ENCODE measurements around the gene PRKCE.

The PRKCE gene

DNA sequence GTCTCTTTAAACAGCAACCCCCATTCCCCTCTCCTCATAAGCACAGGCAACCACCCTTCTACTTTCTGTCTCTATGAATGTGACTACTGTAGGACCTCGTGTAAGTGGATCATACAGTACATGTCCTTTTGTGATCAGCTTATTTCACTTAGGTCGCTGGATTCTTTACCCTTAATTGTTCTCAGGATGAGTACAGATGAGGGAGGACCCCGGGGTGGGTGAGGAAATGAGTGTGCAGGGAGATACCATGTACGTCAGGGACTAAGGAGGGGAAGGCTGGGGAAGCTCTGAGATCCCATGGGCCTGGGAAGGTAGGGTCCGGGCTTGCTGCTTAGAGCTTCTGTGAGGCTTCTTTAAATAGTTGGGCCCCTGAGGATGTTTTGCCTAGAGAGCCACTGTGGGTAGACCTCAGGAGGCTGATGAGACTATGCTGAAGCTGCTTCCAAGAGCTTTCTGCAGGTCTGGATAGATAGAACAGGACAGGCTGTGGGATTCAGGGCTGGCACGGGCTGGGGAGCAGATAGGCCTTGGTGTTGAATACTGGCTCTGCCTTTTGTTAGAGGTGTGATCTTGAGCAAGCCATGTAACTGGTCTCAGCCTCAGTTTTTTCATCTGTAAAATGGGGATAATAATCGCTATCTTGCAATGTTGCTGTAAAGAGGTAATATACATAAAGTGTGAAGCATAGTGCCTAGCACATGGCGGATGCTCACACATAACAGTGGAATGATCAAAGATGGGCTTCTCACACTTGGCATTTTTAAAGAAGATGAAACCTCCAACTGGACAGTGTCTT is 155.3 kb downstream of the PRKCE start:
- Histone ChIP-seq H3K4me3 (ENCODE audit: low read depth in 1 of 2, low read length in 2 of 2) (no peak overlapping the region), H3K4me1 (ENCODE audit: control insufficient read depth in 1 of 2, insufficient read depth in 2 of 2, low read length in 2 of 2) (no peaks in the 10 kb centered on the region), H3K27ac (ENCODE audit: low read length) (no peak overlapping the region)

GRCh38 chr2:45808294-45808800 is 156.9 kb downstream of the PRKCE start:
- no peaks in the 10 kb centered on the region for H3K27me3 ChIP-seq (ENCODE audit: low read depth, low read length)
- no peak overlapping the region for H3K27ac ChIP-seq (ENCODE audit: low read length)
- H3K4me1 ChIP-seq (ENCODE audit: control insufficient read depth in 1 of 2, insufficient read depth in 2 of 2, low read length in 2 of 2) = peaks cover 5 to 10% of the 10 kb centered on the region in 2 donors
- no peaks in the 10 kb centered on the region for H3K9me3 ChIP-seq (ENCODE audit: control insufficient read depth in 1 of 2, low read length in 2 of 2)
- no peak overlapping the region for H3K4me3 ChIP-seq (ENCODE audit: low read depth in 1 of 2, low read length in 2 of 2)
- H3K36me3 ChIP-seq (ENCODE audit: control insufficient read depth in 1 of 2, insufficient read depth in 2 of 2, low read length in 2 of 2) = no peaks in the 10 kb centered on the region

More for the DNA sequence above, 155.3 kb downstream of the PRKCE start:
- Histone ChIP-seq H3K9me3 (ENCODE audit: control insufficient read depth in 1 of 2, low read length in 2 of 2) (no peaks in the 10 kb centered on the region), H3K27me3 (ENCODE audit: low read depth, low read length) (no peaks in the 10 kb centered on the region), H3K36me3 (ENCODE audit: control insufficient read depth in 1 of 2, insufficient read depth in 2 of 2, low read length in 2 of 2) (no peaks in the 10 kb centered on the region)

DNA sequence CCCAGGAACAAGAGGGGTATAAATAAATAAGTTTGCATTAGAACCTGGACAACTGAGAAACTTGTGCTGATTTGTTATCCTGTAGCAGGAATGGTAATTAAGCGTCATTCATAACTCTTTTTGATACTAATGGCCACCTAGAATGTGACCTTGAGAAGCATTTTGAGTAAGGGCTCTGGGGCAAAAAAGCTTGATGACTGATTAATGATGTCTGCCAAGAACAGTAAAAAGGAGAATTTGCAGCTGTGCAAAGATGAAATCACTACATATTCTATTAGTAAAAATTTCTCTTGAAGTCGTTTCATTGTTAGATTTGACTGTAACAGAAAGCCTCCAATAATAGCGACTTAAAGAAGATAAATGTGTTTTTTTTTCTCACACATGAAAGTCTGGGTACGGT is 157.7 kb downstream of the PRKCE start:
- Histone ChIP-seq H3K4me1 (ENCODE audit: control insufficient read depth in 1 of 2, insufficient read depth in 2 of 2, low read length in 2 of 2) (peaks cover 14% of the 10 kb centered on the region in 2 donors), H3K9me3 (ENCODE audit: control insufficient read depth in 1 of 2, low read length in 2 of 2) (no peaks in the 10 kb centered on the region), H3K27me3 (ENCODE audit: low read depth, low read length) (no peaks in the 10 kb centered on the region), H3K4me3 (ENCODE audit: low read depth in 1 of 2, low read length in 2 of 2) (no peak overlapping the region), H3K36me3 (ENCODE audit: control insufficient read depth in 1 of 2, insufficient read depth in 2 of 2, low read length in 2 of 2) (no peaks in the 10 kb centered on the region), H3K27ac (ENCODE audit: low read length) (no peak overlapping the region)

GRCh38 chr2:45812011-45812500 is 160.6 kb downstream of the PRKCE start:
- Histone ChIP-seq H3K27me3 (ENCODE audit: low read depth, low read length) (no peaks in the 10 kb centered on the region), H3K27ac (ENCODE audit: low read length) (peak overlapping the region; percentile 73), H3K4me1 (ENCODE audit: control insufficient read depth in 1 of 2, insufficient read depth in 2 of 2, low read length in 2 of 2) (peaks cover 21 to 29% of the 10 kb centered on the region in 2 donors), H3K4me3 (ENCODE audit: low read depth in 1 of 2, low read length in 2 of 2) (no peak overlapping the region), H3K9me3 (ENCODE audit: control insufficient read depth in 1 of 2, low read length in 2 of 2) (no peaks in the 10 kb centered on the region), H3K36me3 (ENCODE audit: control insufficient read depth in 1 of 2, insufficient read depth in 2 of 2, low read length in 2 of 2) (no peaks in the 10 kb centered on the region)

DNA sequence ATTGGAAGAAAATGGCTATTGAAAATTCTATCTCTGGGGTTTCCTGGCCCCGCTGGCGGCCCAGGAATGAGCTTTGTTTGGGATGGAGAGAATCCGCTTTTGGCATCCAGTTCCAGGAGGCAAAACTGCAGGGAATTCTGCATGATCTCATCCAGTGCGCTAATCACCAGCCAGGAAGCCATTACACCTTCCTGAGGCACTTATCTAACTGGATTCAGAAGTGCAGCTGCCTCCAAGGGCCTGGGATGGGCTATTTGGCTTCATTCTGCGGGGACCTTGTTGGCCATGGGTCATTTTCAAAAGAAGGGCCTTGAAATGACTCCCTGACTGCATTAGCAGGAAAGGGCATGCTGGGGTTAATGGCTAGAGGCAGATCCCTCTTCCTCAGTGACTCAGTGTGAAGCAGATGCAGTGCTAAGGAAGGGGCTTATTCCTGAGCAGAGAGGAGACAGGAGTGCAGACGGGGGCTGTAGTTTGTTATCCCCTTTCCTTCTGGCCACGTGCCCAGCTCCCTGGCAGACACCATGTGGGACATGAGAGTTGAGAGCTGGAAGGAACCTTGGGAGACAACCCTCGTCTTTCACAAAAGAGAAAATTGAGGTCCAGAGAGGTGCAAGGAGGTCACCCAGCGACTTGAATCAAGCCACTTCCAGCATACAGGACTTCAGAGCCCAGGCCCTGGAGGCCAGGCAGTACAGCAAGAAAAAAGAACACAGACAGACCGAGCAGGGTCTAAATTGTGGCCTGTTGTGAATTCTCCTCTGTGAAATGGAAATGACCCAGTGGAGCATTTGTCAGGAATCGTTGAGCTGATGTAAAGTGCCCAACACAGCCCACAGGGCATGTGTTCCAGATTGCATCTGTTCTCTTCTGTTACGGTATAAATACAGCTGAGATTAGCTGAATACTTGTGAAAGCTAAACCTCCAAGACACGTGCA is 161.8 kb downstream of the PRKCE start:
- H3K27me3 ChIP-seq (ENCODE audit: low read depth, low read length) = no peaks in the 10 kb centered on the region
- no peaks in the 10 kb centered on the region for H3K36me3 ChIP-seq (ENCODE audit: control insufficient read depth in 1 of 2, insufficient read depth in 2 of 2, low read length in 2 of 2)
- H3K4me1 ChIP-seq (ENCODE audit: control insufficient read depth in 1 of 2, insufficient read depth in 2 of 2, low read length in 2 of 2) = peaks cover 21 to 33% of the 10 kb centered on the region in 2 donors
- H3K4me3 ChIP-seq (ENCODE audit: low read depth in 1 of 2, low read length in 2 of 2) = no peak overlapping the region
- no peaks in the 10 kb centered on the region for H3K9me3 ChIP-seq (ENCODE audit: control insufficient read depth in 1 of 2, low read length in 2 of 2)
- H3K27ac ChIP-seq (ENCODE audit: low read length) = peak overlapping the region; percentile 73

GRCh38 chr2:45814488-45814887 is 163.0 kb downstream of the PRKCE start:
- Histone ChIP-seq H3K4me1 (ENCODE audit: control insufficient read depth in 1 of 2, insufficient read depth in 2 of 2, low read length in 2 of 2) (peaks cover 21 to 33% of the 10 kb centered on the region in 2 donors), H3K36me3 (ENCODE audit: control insufficient read depth in 1 of 2, insufficient read depth in 2 of 2, low read length in 2 of 2) (no peaks in the 10 kb centered on the region), H3K27me3 (ENCODE audit: low read depth, low read length) (no peaks in the 10 kb centered on the region), H3K27ac (ENCODE audit: low read length) (peak overlapping the region; percentile 43), H3K9me3 (ENCODE audit: control insufficient read depth in 1 of 2, low read length in 2 of 2) (no peaks in the 10 kb centered on the region), H3K4me3 (ENCODE audit: low read depth in 1 of 2, low read length in 2 of 2) (no peak overlapping the region)

GRCh38 chr2:45814951-45815621 is 163.6 kb downstream of the PRKCE start:
- Histone ChIP-seq H3K27ac (ENCODE audit: low read length) (peak overlapping the region; percentile 39), H3K4me1 (ENCODE audit: control insufficient read depth in 1 of 2, insufficient read depth in 2 of 2, low read length in 2 of 2) (peaks cover 21 to 33% of the 10 kb centered on the region in 2 donors), H3K27me3 (ENCODE audit: low read depth, low read length) (no peaks in the 10 kb centered on the region), H3K4me3 (ENCODE audit: low read depth in 1 of 2, low read length in 2 of 2) (no peak overlapping the region), H3K9me3 (ENCODE audit: control insufficient read depth in 1 of 2, low read length in 2 of 2) (no peaks in the 10 kb centered on the region), H3K36me3 (ENCODE audit: control insufficient read depth in 1 of 2, insufficient read depth in 2 of 2, low read length in 2 of 2) (no peaks in the 10 kb centered on the region)

DNA sequence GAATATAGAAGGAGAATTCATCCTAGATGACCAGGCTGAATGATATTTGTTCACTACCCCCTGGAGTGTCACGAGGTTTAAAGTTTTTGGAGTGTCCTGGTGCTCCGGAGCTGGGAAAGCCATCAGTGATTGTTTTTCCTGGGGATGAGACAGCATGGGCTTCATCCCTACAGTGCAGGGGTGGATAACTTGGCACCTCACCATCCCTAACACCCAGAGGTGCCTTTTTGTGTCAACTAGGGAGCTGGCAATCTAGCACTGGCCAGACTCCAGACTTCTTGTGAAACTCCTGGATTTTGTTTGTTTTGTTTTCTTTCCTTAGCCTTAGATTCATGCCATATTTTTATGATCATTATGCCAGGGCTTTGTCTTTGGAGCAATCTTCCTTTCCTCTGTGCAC is 164.8 kb downstream of the PRKCE start:
- Histone ChIP-seq H3K27ac (ENCODE audit: low read length) (no peak overlapping the region), H3K27me3 (ENCODE audit: low read depth, low read length) (no peaks in the 10 kb centered on the region), H3K4me3 (ENCODE audit: low read depth in 1 of 2, low read length in 2 of 2) (no peak overlapping the region), H3K36me3 (ENCODE audit: control insufficient read depth in 1 of 2, insufficient read depth in 2 of 2, low read length in 2 of 2) (no peaks in the 10 kb centered on the region), H3K9me3 (ENCODE audit: control insufficient read depth in 1 of 2, low read length in 2 of 2) (no peaks in the 10 kb centered on the region), H3K4me1 (ENCODE audit: control insufficient read depth in 1 of 2, insufficient read depth in 2 of 2, low read length in 2 of 2) (peaks cover 21 to 33% of the 10 kb centered on the region in 2 donors)

- Histone ChIP-seq H3K4me3 (ENCODE audit: low read depth in 1 of 2, low read length in 2 of 2) (no peak overlapping the region), H3K27ac (ENCODE audit: low read length) (no peak overlapping the region), H3K9me3 (ENCODE audit: control insufficient read depth in 1 of 2, low read length in 2 of 2) (no peaks in the 10 kb centered on the region), H3K36me3 (ENCODE audit: control insufficient read depth in 1 of 2, insufficient read depth in 2 of 2, low read length in 2 of 2) (no peaks in the 10 kb centered on the region), H3K27me3 (ENCODE audit: low read depth, low read length) (no peaks in the 10 kb centered on the region), H3K4me1 (ENCODE audit: control insufficient read depth in 1 of 2, insufficient read depth in 2 of 2, low read length in 2 of 2) (peaks cover 9 to 41% of the 10 kb centered on the region in 2 donors)
Observed at GRCh38 chr2:45818591-45818990, 167.1 kb downstream of the PRKCE start.

- H3K27ac ChIP-seq (ENCODE audit: low read length) = no peak overlapping the region
- no peaks in the 10 kb centered on the region for H3K27me3 ChIP-seq (ENCODE audit: low read depth, low read length)
- H3K9me3 ChIP-seq (ENCODE audit: control insufficient read depth in 1 of 2, low read length in 2 of 2) = no peaks in the 10 kb centered on the region
- H3K36me3 ChIP-seq (ENCODE audit: control insufficient read depth in 1 of 2, insufficient read depth in 2 of 2, low read length in 2 of 2) = no peaks in the 10 kb centered on the region
- H3K4me3 ChIP-seq (ENCODE audit: low read depth in 1 of 2, low read length in 2 of 2) = no peak overlapping the region
- peaks cover 4 to 39% of the 10 kb centered on the region in 2 donors for H3K4me1 ChIP-seq (ENCODE audit: control insufficient read depth in 1 of 2, insufficient read depth in 2 of 2, low read length in 2 of 2)
Observed at GRCh38 chr2:45820048-45820447, 168.6 kb downstream of the PRKCE start.
